ENCODE data around the gene MAD1L1. TPM values are rescaled to one million over a fixed set of nuclear protein-coding genes. Genes with fewer than 3 reads are reported as not detected.

MAD1L1 gene
- total RNA-seq, 1 experiment from 2014 or later = 38.5 TPM

DNA sequence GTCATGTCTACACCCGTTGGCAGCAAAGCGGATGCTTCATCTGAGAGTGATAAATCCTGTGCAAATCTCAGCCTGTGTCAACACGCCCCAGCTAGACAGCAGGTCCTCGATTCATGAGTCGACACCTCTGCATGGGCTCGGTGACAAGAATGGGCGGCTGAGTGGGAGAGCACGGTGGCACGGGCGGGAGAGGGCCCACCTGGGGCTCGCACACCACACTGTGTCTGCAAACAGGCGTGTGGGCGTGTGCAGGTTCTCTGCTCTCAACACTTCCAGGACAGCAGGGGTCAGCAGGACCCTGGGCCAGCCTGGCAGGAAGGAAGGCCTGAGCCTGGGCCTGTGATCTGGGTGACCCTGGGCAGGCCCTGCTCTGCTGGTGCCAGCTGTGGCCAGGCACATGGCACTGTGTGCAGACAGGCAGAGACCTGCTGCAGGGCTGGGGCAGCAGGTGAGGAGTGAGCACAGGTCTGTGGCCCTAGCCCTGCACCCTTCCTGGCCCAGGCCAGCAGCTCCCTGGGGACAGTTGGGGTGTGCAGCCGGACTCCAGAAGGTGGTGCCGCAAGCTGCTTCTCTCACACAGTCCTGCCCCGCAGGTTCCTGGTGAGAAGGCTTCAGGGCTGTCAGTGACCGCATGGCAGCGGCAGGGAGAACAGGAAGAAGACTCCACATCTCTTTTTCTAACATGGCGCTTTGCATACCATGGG lies 346.2 kb downstream of the MAD1L1 start:
- no peaks in the 10 kb centered on the region for H3K27me3 ChIP-seq (ENCODE audit: insufficient read depth, low read length)
- CTCF ChIA-PET = no interaction called here
- H3K4me3 ChIP-seq (replicated peaks in 1 of 2; ENCODE audit: low read depth in 1 of 2, low read length in 2 of 2) = no peak overlapping the region
- H3K79me2 ChIP-seq (ENCODE audit: insufficient read depth, low read length) = no peaks in the 10 kb centered on the region
- H2AFZ ChIP-seq (ENCODE audit: low read depth, low read length, poor library complexity, severe bottlenecking) = no peak overlapping the region
- H3K4me2 ChIP-seq (ENCODE audit: low read length) = no peak overlapping the region
- no peak overlapping the region for H3K9ac ChIP-seq (ENCODE audit: low read length)
- ATAC-seq (no peak), DNase-seq (ENCODE audit: low read depth, low spot score) (no peak)
- H3K4me1 ChIP-seq (ENCODE audit: control insufficient read depth in 1 of 2, insufficient read depth in 2 of 2, low read length in 2 of 2) = peaks cover 16 to 35% of the 10 kb centered on the region in 2 experiments
- intact Hi-C loops (cut with micrococcal nuclease) = no loop called here
- BruUV-seq (replicated peaks) = no TSS peak
- no peak overlapping the region; the same call in 1 of the 2 replicates for H3K27ac ChIP-seq (ENCODE audit: low read depth, low read length)
- peaks cover 0 to 6% of the 10 kb centered on the region in 2 experiments; a peak in 2 of 4 replicates for H3K9me3 ChIP-seq (ENCODE audit: control insufficient read depth in 1 of 2, insufficient read depth in 1 of 2, low read depth in 1 of 2, low read length in 2 of 2)
- H4K20me1 ChIP-seq (ENCODE audit: insufficient read depth) = no peaks in the 10 kb centered on the region
- peaks cover 0 to 12% of the 10 kb centered on the region in 2 experiments; a peak in 1 of 4 replicates for H3K36me3 ChIP-seq (ENCODE audit: control insufficient read depth in 1 of 2, insufficient read depth in 2 of 2, low read length in 2 of 2)
- RAD21 ChIA-PET (ENCODE audit: low non-redundant PET in 1 of 2, low total read pairs in 2 of 2, uncharacterized antibody in 2 of 2, unreplicated experiment in 2 of 2) = no interaction called here
- POLR2A ChIA-PET = no interaction called here
- H3K9me2 ChIP-seq (ENCODE audit: insufficient read depth) = no peaks in the 10 kb centered on the region
- TF ChIP-seq RAD21 (IDR thresholded peaks at IDR 0.05; ENCODE audit: low read depth) (no peak), POLR2A (IDR thresholded peaks at IDR 0.05; ENCODE audit: borderline replicate concordance, extremely low read depth, insufficient read depth, insufficient read length) (no peak)
- TF ChIP-seq, protein P1, sequence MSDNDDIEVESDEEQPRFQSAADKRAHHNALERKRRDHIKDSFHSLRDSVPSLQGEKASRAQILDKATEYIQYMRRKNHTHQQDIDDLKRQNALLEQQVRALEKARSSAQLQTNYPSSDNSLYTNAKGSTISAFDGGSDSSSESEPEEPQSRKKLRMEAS (IDR thresholded peaks at IDR 0.05) = no peak

DNA sequence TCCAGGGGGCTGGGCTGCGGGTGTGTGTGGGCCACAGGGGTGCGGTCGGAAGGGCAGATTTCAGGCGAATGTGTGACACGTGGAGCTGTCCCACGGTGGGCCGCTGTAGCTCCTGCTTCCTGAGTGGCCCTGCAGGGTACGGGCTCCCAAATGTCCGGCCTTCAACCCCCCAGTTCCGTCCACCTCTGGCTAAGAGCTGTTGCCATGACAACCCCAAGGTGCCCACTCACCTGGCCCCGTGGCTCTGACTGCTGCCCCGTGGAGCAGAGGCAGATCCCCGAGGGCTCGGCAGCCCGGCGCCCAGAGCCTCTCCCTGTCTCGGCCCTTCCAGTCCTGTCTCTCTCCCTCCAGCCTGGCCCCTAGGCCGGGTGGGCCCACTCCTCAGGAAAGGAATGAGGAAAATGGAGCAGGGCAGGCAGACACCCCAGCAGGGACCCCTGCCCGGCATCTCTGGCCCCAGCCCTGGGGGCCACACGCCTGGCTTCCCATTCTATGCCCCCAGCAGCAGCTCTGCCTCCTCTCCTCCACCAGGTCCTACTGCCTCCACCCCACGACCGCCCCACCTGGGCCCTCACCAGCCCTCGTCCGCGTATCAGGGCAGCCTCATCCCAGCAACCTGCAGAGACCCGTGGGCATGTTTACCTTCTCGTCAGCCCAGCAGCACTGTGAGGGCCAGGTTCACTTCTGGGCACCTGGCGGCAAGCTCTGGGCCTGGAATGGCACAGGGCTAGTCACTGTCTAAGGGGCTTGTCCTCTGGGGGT lies 347.1 kb downstream of the MAD1L1 start:
- no peak overlapping the region for H3K27ac ChIP-seq (ENCODE audit: low read depth, low read length)
- no peaks in the 10 kb centered on the region for H3K79me2 ChIP-seq (ENCODE audit: insufficient read depth, low read length)
- H3K4me1 ChIP-seq (ENCODE audit: control insufficient read depth in 1 of 2, insufficient read depth in 2 of 2, low read length in 2 of 2) = peaks cover 16 to 35% of the 10 kb centered on the region in 2 experiments
- H3K9me3 ChIP-seq (ENCODE audit: control insufficient read depth in 1 of 2, insufficient read depth in 1 of 2, low read depth in 1 of 2, low read length in 2 of 2) = peaks cover 0 to 6% of the 10 kb centered on the region in 2 experiments; a peak in 2 of 4 replicates
- CTCF ChIA-PET = no interaction called here
- DNase-seq (ENCODE audit: low read depth, low spot score) = no peak
- intact Hi-C loops (cut with micrococcal nuclease) = no loop called here
- H3K9ac ChIP-seq (ENCODE audit: low read length) = no peak overlapping the region
- H2AFZ ChIP-seq (ENCODE audit: low read depth, low read length, poor library complexity, severe bottlenecking) = no peak overlapping the region
- no TSS peak for BruUV-seq (replicated peaks)
- H3K36me3 ChIP-seq (ENCODE audit: control insufficient read depth in 1 of 2, insufficient read depth in 2 of 2, low read length in 2 of 2) = peaks cover 0 to 12% of the 10 kb centered on the region in 2 experiments; a peak in 1 of 4 replicates
- RAD21 ChIA-PET (ENCODE audit: low non-redundant PET in 1 of 2, low total read pairs in 2 of 2, uncharacterized antibody in 2 of 2, unreplicated experiment in 2 of 2) = no interaction called here
- H4K20me1 ChIP-seq (ENCODE audit: insufficient read depth) = no peaks in the 10 kb centered on the region
- H3K4me2 ChIP-seq (ENCODE audit: low read length) = no peak overlapping the region
- H3K4me3 ChIP-seq (replicated peaks in 1 of 2; ENCODE audit: low read depth in 1 of 2, low read length in 2 of 2) = no peak overlapping the region
- POLR2A ChIA-PET = no interaction called here
- no peaks in the 10 kb centered on the region for H3K9me2 ChIP-seq (ENCODE audit: insufficient read depth)
- no peaks in the 10 kb centered on the region for H3K27me3 ChIP-seq (ENCODE audit: insufficient read depth, low read length)
- no peak for TF ChIP-seq EZH2phosphoT487 (IDR thresholded peaks at IDR 0.05; ENCODE audit: borderline replicate concordance)
- no peak for TF ChIP-seq SIN3A (IDR thresholded peaks at IDR 0.05; ENCODE audit: low read depth)
- no peak for TF ChIP-seq REST (IDR thresholded peaks at IDR 0.05; ENCODE audit: low read depth)
- no peak for TF ChIP-seq CTCF (IDR thresholded peaks at IDR 0.05 in 2 of 3, conservative IDR thresholded peaks at IDR 0.05 in 1 of 3; ENCODE audit: borderline replicate concordance in 1 of 3, insufficient read depth in 1 of 3, low read depth in 2 of 3, low read length in 2 of 3)
- TF ChIP-seq ELF1 (IDR thresholded peaks at IDR 0.05; ENCODE audit: borderline replicate concordance, low read depth) = no peak
- no peak for TF ChIP-seq POLR2A (IDR thresholded peaks at IDR 0.05; ENCODE audit: borderline replicate concordance, extremely low read depth, insufficient read depth, insufficient read length)
- no peak for TF ChIP-seq CBX3 (IDR thresholded peaks at IDR 0.05; ENCODE audit: low read depth)
- ATAC-seq = no peak
